GM19452 (cell line): Measurements from ENCODE around the gene SERPINA3.

Experiments used
- ATAC-seq: cut with Tn5 transposase; IDR thresholded peaks from one replicate; pipeline ENCODE4 v1.9.1; 2021; ENCODE audit not compliant: unreplicated experiment

SERPINA3 gene

DNA sequence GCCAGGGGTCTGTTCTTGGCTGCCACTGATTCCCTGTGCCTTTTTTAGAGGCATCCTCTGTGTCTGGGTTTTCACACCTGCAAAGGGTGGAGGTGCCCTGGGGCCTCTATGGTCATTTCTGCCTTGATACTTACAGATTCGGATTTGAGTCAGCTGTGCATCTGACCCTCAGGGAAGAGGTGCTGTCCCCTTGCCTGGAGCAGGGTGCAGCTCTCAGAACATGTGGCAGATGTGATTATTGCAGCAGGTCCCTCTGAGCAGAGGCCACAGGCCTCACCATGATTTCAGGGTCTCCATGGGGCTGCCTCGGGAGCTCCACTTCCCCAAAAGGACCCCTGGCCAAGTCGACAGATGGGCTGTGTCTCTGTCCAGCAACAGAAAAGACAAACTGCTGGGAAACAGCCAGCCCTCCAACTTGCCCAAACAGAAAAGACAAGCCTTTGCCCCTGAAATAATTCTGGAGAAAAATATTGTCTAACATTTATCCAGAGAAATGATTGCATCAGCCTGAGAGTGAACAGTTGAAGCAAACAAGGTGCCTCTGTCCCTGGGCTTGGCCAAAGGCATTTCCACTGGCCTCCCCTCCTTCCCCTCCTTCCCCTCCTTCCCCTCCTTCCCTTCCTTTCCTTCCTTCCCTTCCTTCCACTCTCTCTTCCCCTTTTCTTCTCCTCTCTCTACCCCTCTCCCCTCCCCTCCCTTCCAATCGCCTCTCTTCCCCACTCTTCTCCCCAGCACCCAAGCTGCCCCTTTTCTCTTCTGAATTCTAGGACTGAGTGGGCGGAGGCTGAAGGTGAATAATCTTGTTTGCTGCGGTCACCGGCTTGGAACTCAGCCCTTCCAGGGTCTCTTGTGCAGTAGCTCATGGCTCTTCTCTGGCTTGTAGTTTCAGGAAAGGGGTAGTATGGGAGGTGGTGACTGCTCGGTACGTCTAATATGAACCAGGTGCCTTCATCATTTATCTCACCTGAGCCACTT lies 676 bp downstream of the SERPINA3 start:
- no peak for ATAC-seq

DNA sequence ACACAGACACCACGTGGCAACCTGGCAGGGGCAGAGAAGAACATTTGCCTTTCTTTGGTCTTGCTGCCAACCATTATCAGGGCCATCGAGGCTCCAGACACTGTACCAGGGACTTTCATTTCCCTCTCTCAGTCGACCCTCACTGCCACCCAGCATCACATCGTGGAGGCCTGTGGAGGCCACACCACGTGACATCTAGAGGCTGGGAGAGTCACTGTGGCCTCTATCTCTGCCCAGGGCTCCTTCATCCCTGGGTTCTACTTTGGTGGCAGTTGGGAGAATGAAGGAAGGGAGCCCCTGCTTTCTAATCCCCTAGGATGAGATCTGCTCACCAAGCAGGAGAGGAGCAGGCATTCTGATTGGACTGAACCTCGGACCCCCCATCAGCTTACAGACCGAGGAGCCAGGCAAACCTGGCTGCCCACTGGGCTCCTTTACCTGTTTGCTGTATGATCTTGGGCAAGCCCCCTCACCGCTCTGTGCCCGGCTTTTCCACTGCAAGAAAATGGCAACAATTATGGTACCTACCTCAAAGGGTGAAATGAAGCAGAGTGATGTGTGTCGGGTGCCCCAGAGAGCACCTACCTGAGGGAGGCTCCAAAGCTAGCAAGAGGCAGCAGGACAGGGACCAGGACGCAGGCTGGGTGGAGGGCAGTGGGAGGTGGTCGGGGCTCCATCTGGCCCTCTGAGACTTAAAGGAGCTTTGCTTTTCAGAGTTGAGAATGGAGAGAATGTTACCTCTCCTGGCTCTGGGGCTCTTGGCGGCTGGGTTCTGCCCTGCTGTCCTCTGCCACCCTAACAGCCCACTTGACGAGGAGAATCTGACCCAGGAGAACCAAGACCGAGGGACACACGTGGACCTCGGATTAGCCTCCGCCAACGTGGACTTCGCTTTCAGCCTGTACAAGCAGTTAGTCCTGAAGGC lies 1.8 kb downstream of the SERPINA3 start:
- no peak for ATAC-seq

DNA sequence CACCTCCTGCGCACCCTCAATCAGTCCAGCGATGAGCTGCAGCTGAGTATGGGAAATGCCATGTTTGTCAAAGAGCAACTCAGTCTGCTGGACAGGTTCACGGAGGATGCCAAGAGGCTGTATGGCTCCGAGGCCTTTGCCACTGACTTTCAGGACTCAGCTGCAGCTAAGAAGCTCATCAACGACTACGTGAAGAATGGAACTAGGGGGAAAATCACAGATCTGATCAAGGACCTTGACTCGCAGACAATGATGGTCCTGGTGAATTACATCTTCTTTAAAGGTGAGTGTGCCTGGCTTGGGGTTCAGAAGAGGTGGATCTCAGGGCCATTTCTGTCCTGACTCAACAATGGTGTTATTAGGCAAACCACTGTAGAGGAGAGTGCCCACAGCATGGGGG lies 2.6 kb downstream of the SERPINA3 start:
- ATAC-seq = no peak

DNA sequence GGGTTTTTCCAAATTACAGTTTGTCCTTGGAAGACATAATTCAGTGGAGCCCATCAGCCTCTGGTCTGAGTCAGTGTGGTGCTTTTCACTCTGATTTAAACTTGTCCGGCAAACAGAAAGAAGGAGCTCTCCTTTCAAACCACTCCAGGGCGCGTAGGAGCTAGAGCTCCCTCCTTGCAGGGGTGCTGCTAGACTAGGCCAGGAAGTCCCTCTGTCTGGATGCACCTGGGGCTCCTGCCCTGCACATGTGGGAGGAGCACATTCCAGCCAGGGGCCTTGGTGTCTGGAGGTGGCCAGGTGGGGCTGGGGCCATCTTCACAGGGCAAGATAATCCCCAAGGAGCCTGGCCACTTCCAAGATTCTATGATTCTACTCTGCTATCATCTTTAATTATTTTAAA lies 3.1 kb downstream of the SERPINA3 start:
- ATAC-seq = no peak

DNA sequence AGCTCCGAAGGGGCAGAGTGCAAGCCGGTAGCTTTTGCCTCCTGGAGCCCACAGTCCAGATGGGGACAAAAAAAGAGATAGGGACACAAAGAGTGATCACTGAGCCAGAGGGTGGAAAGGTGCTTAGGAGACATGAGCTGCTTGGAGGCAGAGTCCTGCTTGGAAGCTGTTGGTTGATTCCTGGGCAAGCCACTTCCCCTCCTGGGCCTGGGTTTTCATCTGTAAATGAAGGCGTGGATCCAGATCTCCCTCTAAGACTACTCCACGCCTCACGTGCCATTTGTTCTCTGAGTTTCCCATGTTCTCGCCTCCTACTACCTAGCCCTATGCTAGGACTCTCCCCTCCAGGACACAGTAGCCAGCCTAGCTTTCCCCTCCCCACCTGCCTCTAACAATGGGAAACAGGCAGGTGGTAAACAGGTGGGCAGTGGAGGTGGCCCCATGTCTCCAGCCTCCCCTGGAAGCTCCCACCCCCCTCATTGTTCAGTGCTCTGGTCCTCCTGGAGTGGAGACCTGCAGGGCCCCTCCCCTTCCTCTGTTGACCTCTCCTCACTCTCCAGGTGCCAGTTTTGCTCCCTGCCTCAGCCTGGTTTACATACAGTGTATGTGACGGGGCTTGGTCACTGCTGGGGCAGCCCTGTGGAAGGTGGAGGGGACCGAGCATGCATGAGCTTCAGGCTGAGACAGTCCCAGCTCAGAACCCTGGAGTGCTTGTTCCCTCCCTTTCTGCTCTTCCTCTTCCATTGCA lies 3.8 kb downstream of the SERPINA3 start:
- ATAC-seq = no peak

DNA sequence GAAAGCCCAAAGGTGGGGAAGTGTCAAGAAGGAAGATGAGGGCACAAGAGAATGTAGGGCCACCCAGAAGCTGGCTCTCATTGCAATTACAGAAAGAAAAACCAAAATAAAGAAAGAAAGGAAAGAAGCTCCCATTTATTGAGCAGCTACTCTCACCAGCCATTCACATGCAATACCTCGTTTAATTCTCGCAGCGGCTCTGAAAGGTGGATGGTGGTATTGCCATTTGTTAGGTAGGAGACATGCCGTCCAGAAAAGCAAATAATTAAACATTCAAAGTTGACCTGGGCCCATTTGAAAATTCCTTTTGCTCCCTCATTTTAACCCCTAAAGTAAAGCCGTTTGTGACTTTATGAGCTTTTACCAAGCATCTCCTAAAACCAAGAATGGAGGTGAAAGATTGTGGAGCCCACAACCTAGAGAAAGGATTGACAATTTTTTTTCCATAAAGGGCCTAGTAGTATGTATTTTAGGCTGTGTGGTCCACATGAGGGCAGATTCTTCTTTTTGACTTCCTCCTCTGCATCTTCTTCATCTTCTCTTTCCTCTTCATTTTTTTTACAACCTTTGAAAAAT lies 5.3 kb downstream of the SERPINA3 start:
- ATAC-seq = no peak

DNA sequence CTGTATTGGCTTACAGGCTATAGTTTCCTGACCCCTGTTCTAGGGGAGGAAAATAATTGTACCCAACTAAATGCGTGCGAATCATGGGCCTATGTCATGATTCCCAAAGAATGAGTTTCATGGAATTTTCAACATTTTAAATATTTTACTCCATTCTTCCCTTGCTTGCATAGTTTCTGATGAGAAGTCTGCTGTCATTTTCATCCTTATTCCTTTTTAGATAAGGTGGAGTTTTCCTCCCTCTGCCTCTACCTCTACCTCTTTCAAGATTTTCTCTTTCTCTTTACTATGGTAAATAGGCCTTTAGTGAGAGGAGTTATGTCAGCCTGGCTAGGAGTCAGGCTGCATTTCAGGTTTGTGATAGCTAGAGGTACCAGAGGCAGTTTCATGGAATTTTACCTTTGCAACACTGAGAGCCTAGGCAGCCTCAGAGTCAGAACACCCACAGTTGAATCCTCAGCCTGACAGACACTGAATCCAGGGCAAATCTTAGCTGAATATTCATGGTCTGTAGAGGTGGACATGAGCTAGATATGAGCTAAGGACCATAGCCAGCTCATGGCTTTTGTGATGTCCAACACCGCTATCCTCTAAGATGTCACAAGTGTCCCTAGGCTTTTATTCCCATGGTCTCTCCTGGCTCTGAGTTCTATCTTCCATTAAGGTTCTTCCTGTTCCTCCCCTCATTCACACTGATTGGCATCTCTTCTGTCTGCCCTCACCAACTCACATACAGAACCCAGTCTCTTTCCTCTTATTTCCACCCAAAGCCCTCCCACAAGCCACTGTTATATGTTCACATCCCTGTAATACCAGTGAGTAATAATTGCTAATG lies 6.0 kb downstream of the SERPINA3 start:
- ATAC-seq = no peak

DNA sequence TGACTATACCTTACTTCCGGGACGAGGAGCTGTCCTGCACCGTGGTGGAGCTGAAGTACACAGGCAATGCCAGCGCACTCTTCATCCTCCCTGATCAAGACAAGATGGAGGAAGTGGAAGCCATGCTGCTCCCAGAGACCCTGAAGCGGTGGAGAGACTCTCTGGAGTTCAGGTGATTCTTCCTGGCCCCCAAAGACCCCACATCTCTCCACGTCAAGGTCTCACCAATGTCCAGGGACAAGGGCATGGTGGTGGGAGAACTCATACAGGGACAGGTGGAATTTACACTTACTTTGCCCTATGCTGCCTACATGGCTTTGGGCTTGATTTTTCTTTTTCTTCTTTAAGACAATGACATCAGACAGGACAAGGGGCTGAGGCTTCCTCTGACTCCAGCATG lies 7.1 kb downstream of the SERPINA3 start:
- ATAC-seq = no peak

DNA sequence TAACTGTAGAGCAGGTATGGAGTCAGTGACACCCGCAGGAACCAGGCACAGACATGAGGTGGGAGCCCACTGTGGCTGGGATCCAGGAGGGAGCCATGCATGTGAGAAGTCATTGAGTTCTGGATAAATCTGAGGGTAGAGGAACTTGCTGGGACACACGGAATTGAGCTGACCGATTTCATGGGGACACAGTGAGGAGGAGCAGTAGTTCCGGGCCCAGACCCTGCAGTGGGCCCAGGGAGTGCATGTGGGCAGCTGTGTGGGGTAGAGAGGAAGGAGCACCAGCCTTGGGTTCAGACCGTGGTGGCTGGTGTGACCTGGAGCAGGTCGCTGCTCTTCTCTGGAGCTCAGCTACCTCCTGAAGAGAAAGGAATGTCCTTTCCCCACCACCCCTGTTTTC lies 8.4 kb downstream of the SERPINA3 start:
- no peak for ATAC-seq

DNA sequence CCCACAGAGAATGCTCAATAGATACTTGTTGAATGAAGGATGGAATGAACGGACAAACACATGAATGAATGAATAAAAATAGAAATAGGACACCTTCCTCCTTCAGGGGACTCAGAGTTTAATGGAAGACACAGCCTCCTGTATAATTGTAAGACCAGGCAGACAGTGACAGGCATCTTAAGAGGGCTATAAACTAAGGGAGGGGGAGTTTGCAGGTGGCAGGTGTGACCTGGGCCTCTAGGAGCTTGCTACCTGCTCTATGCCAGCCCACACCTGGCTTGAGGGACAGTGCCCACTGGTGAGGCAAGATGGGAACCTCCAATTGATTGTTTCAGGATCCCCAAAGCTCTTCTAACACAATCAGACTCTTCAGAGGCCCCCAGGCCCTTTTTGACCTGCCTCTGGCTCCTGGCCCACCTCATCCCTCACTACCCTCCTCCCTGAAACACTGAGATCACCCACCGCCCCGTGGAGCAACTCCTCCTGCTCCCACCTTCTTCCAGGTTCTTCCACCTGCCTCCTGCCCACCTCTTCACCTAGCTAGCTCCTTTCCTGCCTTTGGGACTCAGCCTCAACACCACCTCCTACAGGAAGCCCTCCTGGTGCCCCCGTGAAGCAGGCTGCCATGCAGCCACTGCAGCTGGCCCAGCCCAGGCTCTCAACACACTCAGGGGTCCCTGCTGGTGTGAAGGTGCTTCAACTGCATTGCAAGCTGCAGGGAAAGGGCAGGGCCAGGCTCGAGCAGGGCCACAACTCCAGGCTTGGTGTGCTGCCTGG lies 9.4 kb downstream of the SERPINA3 start:
- ATAC-seq = no peak

DNA sequence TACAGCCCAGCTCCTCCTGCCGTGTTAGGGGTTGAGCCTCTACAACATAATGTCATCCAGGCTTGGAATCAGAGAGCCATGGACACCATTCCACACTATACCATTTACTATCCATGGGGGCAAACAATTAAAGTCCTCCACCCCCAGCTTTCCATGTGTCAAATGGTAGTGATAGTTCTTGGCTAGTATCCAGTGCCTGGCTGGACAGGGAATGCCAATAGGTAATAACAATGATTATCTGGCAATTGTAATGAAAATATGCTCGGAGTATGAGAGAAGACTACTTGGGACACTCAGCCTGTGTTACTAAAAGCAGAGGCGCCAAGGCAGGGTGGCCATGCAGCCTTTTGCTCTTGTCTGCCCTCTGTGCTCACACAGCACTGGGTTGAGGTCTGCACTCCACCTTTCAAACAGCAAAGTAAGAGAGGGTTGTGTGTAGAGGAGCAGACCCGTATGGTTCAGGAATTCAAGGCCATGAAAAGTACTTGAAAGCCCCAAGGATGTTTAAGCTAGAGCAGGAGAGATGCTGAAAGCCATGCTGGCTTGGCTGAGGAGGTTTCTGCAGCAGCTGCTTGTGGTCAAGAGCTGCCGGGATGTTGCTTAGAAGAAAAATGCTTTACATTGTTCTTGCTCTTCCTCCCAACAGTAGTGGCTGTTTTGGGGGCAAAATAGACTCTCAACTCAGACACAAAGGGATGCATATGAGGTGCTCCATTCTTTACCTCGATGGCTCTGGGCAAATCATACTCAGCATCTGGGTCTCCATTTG lies 10.6 kb downstream of the SERPINA3 start:
- ATAC-seq = no peak

DNA sequence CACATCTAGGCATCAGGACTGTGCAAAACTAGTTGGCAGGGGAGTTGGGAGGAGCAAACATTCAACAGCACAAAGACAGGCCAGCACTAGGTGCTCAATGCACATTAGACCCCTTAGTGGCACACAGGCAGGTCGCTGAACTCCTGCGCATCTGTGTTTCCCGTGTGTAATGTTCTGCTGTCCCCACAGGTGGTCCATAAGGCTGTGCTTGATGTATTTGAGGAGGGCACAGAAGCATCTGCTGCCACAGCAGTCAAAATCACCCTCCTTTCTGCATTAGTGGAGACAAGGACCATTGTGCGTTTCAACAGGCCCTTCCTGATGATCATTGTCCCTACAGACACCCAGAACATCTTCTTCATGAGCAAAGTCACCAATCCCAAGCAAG lies 11.2 kb downstream of the SERPINA3 start:
- ATAC-seq = no peak

DNA sequence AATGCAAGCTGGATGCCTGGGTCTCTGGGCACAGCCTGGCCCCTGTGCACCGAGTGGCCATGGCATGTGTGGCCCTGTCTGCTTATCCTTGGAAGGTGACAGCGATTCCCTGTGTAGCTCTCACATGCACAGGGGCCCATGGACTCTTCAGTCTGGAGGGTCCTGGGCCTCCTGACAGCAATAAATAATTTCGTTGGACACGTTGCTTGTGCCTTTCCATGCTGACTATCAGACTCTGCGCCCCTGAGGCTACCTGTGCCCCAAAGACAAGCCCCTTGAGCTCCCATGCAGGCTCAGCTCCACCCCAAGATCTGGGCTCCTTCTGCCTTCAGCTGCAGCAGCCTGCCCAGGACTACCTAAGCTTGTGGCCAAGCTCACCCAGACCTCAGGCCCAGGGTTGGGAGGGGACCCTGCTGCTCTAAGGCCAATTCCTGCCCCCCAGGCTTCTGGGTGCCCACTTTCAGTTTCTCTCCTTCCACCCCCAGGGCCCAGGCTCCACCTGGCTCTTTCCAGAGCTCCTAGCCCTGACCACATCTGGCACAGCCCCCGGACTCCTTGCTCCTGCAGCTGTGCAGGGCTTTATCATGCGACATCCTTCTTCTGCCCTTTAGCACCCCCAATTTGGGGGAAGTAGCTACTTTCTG lies 11.8 kb downstream of the SERPINA3 start:
- ATAC-seq = no peak

DNA sequence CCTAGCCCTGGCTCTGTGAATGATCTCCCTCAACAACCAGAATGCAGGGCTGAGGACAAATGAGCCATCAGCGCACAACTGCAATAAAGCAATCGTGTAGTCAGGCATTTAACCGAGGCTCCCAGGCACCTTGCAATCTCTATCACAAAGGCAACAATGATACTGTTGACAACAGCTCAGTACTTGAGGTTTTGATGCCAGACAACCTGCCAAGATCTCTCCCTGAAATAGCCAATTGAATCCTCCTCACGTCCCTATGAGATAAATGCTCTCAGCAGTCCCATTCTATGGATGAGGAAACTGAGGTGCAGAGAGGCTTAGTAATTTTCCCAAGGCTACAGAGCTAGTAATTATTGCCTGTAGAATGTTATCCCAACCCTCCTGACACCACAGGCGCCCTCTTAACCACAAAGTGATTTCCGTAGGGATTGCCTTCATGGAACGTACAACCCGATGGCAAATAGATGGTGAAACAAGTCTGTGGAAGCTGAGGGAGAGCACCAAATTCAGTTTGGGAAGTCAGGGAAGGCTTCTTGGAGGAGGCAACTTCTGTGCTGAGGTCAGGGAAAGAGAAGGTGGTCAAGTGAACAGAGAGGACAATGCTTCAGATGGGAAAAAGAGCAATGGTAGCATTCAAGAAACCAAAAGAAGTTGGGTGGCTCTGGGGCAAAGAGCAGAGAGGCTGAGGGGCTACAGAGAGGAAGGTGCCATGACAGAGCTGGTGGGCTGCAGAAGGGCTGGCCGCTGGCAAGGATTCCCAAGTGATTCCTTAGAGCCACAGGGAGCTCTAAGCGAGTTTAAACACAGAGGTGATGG lies 12.6 kb downstream of the SERPINA3 start:
- no peak for ATAC-seq

DNA sequence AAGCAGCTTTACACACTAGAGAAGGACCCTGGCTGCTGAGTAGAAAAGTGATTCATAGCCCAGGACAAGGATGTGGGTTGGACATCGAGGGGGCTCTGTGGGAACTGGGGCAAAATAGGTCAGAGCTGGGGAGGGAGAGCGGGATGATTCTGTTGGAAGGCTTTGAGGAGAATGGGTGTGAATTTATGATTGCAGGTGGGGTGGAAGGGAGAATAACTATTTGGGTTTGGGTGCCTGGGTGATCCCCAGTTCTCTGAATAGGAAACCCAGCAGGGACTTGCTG lies 13.1 kb downstream of the SERPINA3 start:
- no peak for ATAC-seq

DNA sequence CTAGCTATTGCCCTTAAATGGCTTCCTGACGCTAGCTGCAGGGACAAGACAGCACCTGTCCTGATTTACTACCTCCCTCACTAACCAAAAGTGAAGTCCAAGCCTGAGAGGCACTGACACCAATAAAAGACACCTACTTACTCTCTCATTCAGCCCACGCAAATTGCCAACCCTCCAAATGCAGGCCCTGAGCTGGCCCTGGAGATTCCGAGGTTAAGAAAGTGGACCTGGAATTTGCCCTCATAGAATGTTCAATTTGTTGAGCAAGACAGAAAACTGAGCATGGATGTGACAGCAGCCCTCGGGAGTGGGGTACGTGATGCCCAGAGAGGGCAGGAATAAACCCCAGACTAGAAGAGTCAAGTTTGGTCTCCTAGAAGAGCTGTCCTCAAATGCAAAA lies 16.4 kb downstream of the SERPINA3 start:
- no peak for ATAC-seq

DNA sequence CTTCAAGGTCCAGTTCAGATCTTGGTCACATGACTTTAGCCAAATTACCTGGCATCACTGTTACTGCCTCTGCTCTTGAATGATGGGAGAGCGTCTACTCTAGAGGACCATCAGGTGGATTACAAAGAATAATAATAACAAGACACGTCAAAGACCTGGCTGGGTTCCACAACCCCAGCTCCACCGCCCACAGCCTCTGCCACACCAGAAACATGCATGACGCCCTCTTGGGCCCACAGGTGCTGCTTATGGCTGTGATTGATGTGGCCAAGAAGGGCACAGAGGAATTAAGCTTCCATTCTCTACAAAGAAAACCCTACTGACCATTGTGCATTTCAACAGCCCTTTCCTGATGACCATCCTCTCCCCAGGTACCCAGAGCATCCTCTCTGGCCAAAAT lies 18.2 kb downstream of the SERPINA3 start:
- no peak for ATAC-seq
